ENCODE measurements around the gene TADA1.
"Not testable (repeated sequence)": the region's sequence is repeated elsewhere in the genome, so short reads cannot be mapped to it uniquely, and the experiment has no call there.

TADA1 gene

GRCh38 chr1:166840309-166841274 lies 35.5 kb downstream of the TADA1 start:
- DNase-seq = no peak

GRCh38 chr1:166839600-166840308 lies 36.3 kb downstream of the TADA1 start:
- peak; percentile 50 to 60 for DNase-seq

GRCh38 chr1:166838766-166839599 lies 37.1 kb downstream of the TADA1 start, which contains the start of gene POGK:
TSS of gene POGK (plus strand) at chr1:166839475. CDS start at chr1:166840957, 1,482 bp downstream.
- peak; percentile 80 to 83 for DNase-seq

- DNase-seq = no peak
Measured at GRCh38 chr1:166836733-166837132, 39.3 kb downstream of the TADA1 start.

GRCh38 chr1:166829762-166830161 lies 46.3 kb downstream of the TADA1 start:
- DNase-seq = not testable (repeated sequence)

- no peak for DNase-seq
Measured at GRCh38 chr1:166827426-166827825, 48.6 kb downstream of the TADA1 start.

- no peak for DNase-seq
Measured at GRCh38 chr1:166822385-166822784, 53.7 kb downstream of the TADA1 start.

- DNase-seq = no peak
Measured at GRCh38 chr1:166819974-166820373, 56.1 kb downstream of the TADA1 start.

- no peak for DNase-seq
Measured at GRCh38 chr1:166814611-166815010, 61.5 kb downstream of the TADA1 start.

- DNase-seq = no peak
Measured at GRCh38 chr1:166813508-166814223, 62.4 kb downstream of the TADA1 start.

GRCh38 chr1:166811691-166812090 lies 64.4 kb downstream of the TADA1 start:
- no peak for DNase-seq

GRCh38 chr1:166808952-166809351 lies 67.1 kb downstream of the TADA1 start:
- no peak for DNase-seq
